Esophagus (tissue), 2 donors: ENCODE data around the gene GPRIN3. TPM values are rescaled to one million over a fixed set of nuclear protein-coding genes. Genes with fewer than 3 reads are reported as not detected.

Experiments
- H3K27ac ChIP-seq, 2 donors: one replicate each; pipeline ENCODE4 v1.5.1; 2013; ENCODE audit warnings: low read depth in 2 of 2, mild to moderate bottlenecking in 2 of 2, inconsistent platforms in 1 of 2, low read length in 1 of 2, moderate library complexity in 1 of 2
- H3K27me3 ChIP-seq, 2 donors: one replicate each; pipeline ENCODE4 v1.6.1; 2013; ENCODE audit warnings: low read length in 2 of 2, control low read depth in 1 of 2, mild to moderate bottlenecking in 1 of 2; ENCODE audit not compliant: insufficient read depth in 2 of 2, control insufficient read depth in 1 of 2
- H3K36me3 ChIP-seq, 2 donors: one replicate each; pipeline ENCODE4 v1.6.1; 2013; ENCODE audit warnings: low read length in 1 of 2; ENCODE audit not compliant: control insufficient read depth in 2 of 2, insufficient read depth in 2 of 2
- H3K4me1 ChIP-seq, 2 donors: one replicate each; pipeline ENCODE4 v1.6.1; 2013; ENCODE audit warnings: low read length in 1 of 2; ENCODE audit not compliant: control insufficient read depth in 2 of 2, insufficient read depth in 2 of 2
- H3K4me3 ChIP-seq, 2 donors: one replicate each; pipeline ENCODE4 v1.5.1; 2013; ENCODE audit warnings: low read length in 2 of 2, mild to moderate bottlenecking in 2 of 2, low read depth in 1 of 2, moderate library complexity in 1 of 2
- H3K9me3 ChIP-seq, 2 donors: one replicate each; pipeline ENCODE4 v1.6.1; 2013; ENCODE audit warnings: mild to moderate bottlenecking in 2 of 2, low read depth in 1 of 2, low read length in 1 of 2, moderate library complexity in 1 of 2; ENCODE audit not compliant: control insufficient read depth in 2 of 2, insufficient read depth in 1 of 2
- WGBS, 2 donors: extraction: QIAGEN DNeasy Blood & Tissue Kit; methylation state at CpG; one replicate each; pipeline ENCODE4 v1.1.7; 2013; 5-methylcytosine and 5-hydroxymethylcytosine counted together
- polyA plus RNA-seq, 2 donors: library from polyadenylated mRNA; stranded (reverse); fragments of 200-250 nt; gene quantifications; one replicate each; pipeline ENCODE4 v1.2.3, GENCODE V29; 2013
- donor health status: healthy with polysubstance abuse.
- donor health status: Bipolar disorder and iron deficiency.

The GPRIN3 gene
- under 1 TPM; 0.20 to 0.24 TPM for polyA plus RNA-seq

DNA sequence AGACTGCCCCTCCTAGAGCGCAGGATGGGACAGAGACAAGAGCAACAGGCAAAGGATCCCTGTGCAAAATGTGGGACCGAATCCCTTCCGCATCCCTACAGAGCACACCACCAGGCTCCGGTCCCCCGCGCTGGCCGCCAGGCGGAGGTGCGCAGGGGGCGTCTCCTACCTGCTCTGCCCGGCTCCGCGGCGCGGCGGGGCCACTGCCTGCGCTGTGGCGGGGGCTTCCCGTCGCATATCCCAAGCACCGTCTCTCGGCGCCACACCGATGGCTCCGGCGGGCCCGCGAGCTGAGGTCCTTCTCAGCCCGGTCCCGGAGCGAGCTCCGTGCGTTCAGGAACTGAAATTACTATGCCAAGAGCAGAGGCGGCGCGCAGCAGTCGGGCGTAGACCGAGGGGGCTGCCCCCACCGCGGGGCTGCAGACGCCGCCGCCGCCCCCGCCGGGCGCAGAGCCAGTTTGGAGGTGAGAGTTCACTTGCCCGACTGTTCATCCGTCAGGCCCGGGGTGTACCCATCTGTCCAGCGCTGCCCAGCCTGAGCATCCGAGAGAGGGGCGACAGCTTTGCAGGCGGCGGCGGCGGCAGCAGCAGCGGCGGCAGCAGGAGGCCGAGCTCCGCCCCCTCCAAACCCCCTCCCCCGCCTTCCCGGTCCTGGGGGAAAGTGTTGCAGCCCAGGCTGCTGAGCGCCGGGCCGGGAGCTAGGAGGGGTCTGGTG lies at the start of gene GPRIN3:
Gene GPRIN3 (minus strand): TSS at position 355 of the 715 bp plus-strand sequence. CDS start 57,690 bp downstream, outside the sequence.
- WGBS, 2 donors: 0 to 1% methylated on average over 64 to 67 of the region's 67 CpGs
- H3K4me3 ChIP-seq: peak within 1 kb of the TSS; percentile 42 to 58

DNA sequence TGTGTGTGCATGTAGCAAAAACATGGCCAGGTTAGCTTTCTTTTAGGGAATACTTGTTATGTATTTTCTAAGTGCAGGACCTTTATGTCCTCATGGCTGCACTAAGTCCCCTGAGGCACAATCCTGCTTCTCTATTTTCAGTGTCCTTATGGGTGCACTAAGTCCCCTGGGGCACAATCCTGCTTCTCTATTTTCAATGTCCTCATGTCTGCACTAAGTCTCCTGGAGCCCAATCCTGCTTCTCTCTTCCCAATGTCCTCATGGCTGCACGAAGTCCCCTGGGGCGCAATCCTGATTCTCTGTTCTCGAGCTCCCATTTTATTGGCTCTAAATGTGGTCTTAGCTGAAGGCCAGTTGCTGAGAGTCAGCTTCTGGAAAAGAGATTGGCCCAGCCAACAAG lies 49.7 kb upstream of the GPRIN3 start:
- H3K36me3 ChIP-seq: no peaks in the 10 kb centered on the region
- WGBS, 2 donors: 94 to 97% methylated on average over 3 of the region's 3 CpGs

More for the DNA sequence above, at the start of gene GPRIN3:
- H3K4me1 ChIP-seq: peaks cover 0 to 2% of the 10 kb centered on the region in 2 donors
- H3K36me3 ChIP-seq: no peaks in the 10 kb centered on the region
- no peaks in the 10 kb centered on the region for H3K9me3 ChIP-seq
- H3K27me3 ChIP-seq: no peaks in the 10 kb centered on the region
- H3K27ac ChIP-seq: peak within 1 kb of the TSS in 1 of 2 donors; percentile 24

DNA sequence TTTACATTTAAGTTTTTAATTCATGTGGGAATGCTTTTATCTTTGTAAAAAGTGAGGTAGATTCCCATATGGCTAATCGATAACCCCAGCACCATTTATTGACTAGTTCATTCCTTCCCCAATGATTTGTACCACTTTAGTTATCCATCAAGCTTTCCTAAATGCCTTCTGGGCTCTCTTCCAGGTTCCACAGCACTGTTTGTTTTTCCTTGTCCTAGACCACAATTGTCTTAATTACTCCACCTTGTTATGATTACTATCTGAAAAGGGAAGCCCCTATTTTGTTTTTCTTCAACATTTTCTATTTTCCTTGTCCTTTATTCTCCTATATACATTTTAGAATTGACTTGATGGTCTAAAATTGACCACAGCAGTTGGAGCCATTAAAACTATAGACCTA lies 48.5 kb upstream of the GPRIN3 start:
- no peaks in the 10 kb centered on the region for H3K4me1 ChIP-seq
- WGBS, 2 donors: 40 to 69% methylated on average over 1 of the region's 1 CpG
- no peak overlapping the region for H3K27ac ChIP-seq
- H3K36me3 ChIP-seq: no peaks in the 10 kb centered on the region
- H3K4me3 ChIP-seq: no peak overlapping the region
- H3K9me3 ChIP-seq: no peaks in the 10 kb centered on the region
- H3K27me3 ChIP-seq: no peaks in the 10 kb centered on the region

More for the DNA sequence above, 49.7 kb upstream of the GPRIN3 start:
- Histone ChIP-seq H3K4me1 (no peaks in the 10 kb centered on the region), H3K27ac (no peak overlapping the region), H3K27me3 (no peaks in the 10 kb centered on the region), H3K9me3 (no peaks in the 10 kb centered on the region), H3K4me3 (no peak overlapping the region)

DNA sequence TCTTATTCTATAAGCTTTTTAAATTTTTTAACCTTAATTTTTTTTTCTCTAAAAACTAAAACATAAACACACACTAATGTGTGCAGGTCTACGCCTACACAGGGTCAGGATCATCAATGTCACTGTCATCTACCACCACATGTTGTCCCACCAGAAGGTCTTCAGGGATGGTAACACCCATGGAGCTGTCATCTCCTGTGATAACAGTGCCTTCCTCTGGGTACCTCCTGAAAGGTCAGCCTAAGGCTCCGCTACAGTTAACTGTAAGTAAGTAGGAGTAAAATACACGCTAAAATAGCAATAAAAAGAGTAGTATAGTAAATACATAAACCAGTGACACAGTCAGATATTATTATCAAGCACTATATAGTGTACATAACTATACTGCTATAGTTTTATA lies 45.9 kb upstream of the GPRIN3 start:
- Histone ChIP-seq H3K4me3 (no peak overlapping the region), H3K36me3 (no peaks in the 10 kb centered on the region), H3K4me1 (no peaks in the 10 kb centered on the region), H3K27ac (no peak overlapping the region), H3K27me3 (no peaks in the 10 kb centered on the region), H3K9me3 (no peaks in the 10 kb centered on the region)
- WGBS, 2 donors: 93 to 96% methylated on average over 3 of the region's 3 CpGs

DNA sequence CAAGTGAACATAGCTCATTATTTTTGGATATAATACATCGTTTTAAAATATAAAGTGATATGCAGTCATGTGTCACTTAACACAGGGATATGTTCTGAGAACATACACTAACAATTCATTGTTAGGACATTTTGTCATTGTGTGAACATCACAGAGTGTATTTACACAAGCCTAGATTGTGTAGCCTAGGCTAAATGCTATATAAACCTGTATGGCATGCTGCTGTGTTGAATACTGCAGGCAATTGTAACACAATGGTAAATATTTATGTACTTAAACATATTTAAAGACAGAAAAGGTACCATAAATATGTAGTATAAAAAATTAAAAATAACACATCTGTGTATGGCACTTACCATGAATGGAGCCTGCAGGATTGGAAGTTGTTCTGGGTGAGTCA lies 44.9 kb upstream of the GPRIN3 start:
- H3K27ac ChIP-seq: no peak overlapping the region
- no peaks in the 10 kb centered on the region for H3K27me3 ChIP-seq
- no peaks in the 10 kb centered on the region for H3K36me3 ChIP-seq
- no peak overlapping the region for H3K4me3 ChIP-seq
- H3K4me1 ChIP-seq: no peaks in the 10 kb centered on the region
- WGBS, 2 donors: 46 to 67% methylated on average over 1 of the region's 1 CpG
- H3K9me3 ChIP-seq: peaks cover 0 to 3% of the 10 kb centered on the region in 2 donors

DNA sequence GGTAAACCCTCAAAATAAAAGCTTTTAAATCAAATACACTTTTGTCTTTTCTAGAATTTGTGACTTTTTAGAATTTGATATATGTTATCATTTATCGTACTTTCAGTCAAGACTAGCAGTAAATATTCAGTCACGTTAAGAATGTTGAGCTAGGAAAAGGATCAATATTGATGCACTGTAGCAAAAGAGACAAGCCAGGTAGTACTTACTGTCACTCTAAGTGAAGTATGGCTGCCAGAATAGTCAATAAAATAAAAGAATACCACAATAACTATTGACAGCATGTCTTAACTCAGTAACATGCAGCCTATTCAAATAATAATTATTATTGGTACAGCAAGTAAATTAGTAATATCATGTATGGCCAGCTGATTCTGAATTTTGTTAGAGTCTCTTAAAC lies 43.6 kb upstream of the GPRIN3 start:
- 85 to 86% methylated on average over 2 of the region's 2 CpGs for WGBS, 2 donors
- Histone ChIP-seq H3K36me3 (no peaks in the 10 kb centered on the region), H3K9me3 (peaks cover 0 to 3% of the 10 kb centered on the region in 2 donors), H3K4me1 (no peaks in the 10 kb centered on the region), H3K27me3 (no peaks in the 10 kb centered on the region), H3K4me3 (no peak overlapping the region), H3K27ac (no peak overlapping the region)

DNA sequence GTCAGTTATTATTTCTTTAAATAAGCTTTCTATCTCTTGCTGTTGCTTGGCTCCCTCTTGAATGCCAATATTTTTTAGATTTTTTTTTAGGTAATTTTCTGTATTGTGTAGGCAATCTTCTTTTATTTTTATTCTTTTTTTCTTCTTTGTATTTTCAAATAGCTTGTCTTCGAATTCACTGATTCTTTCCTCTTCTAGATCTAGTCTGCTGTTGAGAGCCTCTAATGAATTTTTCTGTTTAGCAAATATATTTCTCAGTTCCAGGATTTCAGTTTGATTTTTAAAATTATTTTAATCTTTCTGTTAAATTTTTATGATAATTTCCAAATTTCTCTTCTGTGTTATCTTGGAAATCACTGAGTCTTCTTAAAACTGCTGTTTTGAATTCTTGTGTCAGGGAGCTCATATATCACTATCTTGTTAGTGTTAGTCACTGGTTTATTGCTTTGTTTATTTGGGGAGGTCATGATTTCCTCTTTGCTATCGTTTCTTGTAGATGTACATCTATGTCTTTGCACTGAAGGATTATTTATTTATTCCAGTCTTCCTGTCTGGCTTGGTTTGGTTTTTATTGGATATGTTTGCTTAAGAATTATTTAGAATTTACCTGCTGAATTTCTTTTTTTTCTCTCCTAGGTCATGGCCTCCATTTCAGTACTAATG lies 39.9 kb upstream of the GPRIN3 start:
- Histone ChIP-seq H3K27me3 (no peaks in the 10 kb centered on the region), H3K27ac (no peak overlapping the region), H3K4me3 (no peak overlapping the region), H3K4me1 (no peaks in the 10 kb centered on the region), H3K9me3 (peaks cover 0 to 3% of the 10 kb centered on the region in 2 donors), H3K36me3 (no peaks in the 10 kb centered on the region)
- 75% methylated on average over 2 of the region's 2 CpGs for WGBS, 2 donors

DNA sequence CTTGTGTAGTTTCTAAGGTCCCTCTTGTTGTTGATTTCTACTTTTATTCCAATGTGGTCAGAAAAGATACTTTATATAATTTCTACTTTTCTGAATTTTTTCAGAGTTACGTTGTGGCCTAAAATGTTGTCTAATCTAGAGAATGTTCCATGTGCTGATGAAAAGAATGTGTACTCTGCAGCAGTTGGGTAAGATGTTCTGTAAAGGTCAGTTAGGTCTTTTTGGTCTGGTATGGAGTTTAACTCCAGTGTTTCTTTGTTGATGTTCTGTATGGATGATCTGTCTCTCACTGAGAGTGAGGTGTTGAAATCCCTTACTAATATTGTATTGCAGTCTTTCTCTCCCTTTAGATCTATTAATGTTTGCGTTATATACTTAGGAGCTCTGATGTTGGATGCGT lies 37.0 kb upstream of the GPRIN3 start:
- Histone ChIP-seq H3K9me3 (peaks cover 0 to 3% of the 10 kb centered on the region in 2 donors), H3K27me3 (no peaks in the 10 kb centered on the region), H3K4me1 (no peaks in the 10 kb centered on the region), H3K36me3 (no peaks in the 10 kb centered on the region), H3K4me3 (no peak overlapping the region), H3K27ac (no peak overlapping the region)
- WGBS, 2 donors: 92 to 95% methylated on average over 3 of the region's 3 CpGs

DNA sequence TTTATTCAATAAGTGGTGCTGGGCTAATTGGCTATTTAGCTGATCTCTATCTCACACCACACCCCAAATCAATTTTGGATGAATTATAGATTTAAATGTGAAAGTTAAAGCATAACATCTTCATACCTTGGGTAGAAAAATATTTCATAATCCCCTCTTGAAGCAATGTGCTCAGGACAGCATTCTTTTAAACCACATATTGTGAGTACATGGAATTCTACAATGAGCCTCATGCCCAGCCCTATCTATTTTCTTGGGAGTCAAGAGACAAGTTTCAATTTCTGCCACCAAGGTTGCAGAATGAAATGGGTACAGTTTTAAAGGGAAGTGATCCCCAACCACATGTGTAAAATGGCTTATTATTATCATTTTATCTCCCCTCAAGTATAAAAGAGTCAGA lies 30.6 kb upstream of the GPRIN3 start:
- Histone ChIP-seq H3K4me3 (no peak overlapping the region), H3K27me3 (no peaks in the 10 kb centered on the region), H3K9me3 (no peaks in the 10 kb centered on the region), H3K27ac (no peak overlapping the region), H3K4me1 (no peaks in the 10 kb centered on the region), H3K36me3 (no peaks in the 10 kb centered on the region)

DNA sequence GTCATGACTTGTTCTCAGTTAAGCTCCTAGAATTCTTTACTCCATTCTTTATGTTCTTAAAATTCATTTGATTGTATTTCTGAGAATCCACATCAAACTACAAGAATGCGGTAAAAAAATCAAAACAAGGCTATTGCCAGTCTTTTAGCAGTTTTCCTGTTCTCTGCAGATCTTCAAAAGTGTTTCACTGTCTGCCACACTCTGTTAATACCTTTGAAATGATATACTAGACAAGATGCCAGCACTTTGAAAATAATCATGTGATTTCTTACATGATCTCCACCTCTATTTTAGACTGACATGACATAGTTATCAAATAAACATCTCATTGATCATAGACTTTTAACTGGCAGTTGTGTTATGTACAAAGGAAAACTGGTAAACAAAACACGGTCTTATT lies 30.1 kb upstream of the GPRIN3 start:
- Histone ChIP-seq H3K27me3 (no peaks in the 10 kb centered on the region), H3K4me1 (no peaks in the 10 kb centered on the region), H3K36me3 (no peaks in the 10 kb centered on the region), H3K27ac (no peak overlapping the region), H3K9me3 (no peaks in the 10 kb centered on the region), H3K4me3 (no peak overlapping the region)
- WGBS, 2 donors: 56 to 67% methylated on average over 2 of the region's 2 CpGs
